GM19351 (cell line): Measurements from ENCODE around the gene METTL9.
"Not testable (repeated sequence)": the region's sequence is repeated elsewhere in the genome, so short reads cannot be mapped to it uniquely, and the experiment has no call there.

Source experiments
- ATAC-seq: cut with Tn5 transposase; IDR thresholded peaks from one replicate; pipeline ENCODE4 v1.9.1; 2021; ENCODE audit warnings: mild to moderate bottlenecking, moderate library complexity; ENCODE audit not compliant: unreplicated experiment

METTL9 gene

DNA sequence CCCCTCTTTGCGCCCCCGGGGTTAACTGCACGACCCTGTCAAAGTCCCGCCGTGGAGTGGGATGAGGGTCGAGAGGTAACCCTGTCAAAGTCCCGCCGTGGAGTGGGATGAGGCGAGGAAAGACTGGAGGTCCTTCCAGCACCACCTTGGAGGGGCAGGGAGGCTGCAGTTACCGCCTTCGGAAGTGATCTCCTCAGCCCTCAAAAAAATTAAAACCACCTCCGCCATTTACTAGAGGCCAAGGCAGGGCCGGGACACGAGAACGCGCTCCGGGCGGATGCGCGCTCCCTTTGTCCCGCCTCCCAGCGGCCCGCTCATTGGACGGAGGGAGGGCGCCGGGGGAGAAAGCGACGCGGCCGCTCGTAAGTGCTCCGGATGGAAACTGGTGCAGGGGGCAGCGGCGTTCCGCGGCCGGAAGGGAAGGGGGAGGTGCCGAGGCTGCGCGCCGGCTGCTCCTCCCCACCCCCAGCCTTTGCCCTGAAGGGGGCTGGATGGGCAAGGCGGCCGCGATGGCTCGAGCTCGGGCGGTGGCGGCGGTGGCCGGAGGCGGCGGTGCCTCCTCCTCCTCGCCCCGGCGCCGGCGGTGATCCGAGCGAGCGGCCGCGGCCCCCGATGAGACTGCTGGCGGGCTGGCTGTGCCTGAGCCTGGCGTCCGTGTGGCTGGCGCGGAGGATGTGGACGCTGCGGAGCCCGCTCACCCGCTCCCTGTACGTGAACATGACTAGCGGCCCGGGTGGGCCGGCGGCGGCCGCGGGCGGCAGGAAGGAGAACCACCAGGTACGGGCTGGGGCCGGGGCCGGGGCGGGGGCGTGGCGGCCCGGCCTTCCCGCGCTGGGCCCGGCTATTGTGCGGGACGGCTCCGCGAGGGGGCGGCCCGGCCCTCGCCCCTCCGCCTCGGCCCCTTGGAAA is at the start of gene METTL9:
TSS of gene METTL9 (plus strand) at position 456 of the 909 bp plus-strand sequence. CDS start at position 613, 157 bp downstream.
- peak; percentile 91 for ATAC-seq

DNA sequence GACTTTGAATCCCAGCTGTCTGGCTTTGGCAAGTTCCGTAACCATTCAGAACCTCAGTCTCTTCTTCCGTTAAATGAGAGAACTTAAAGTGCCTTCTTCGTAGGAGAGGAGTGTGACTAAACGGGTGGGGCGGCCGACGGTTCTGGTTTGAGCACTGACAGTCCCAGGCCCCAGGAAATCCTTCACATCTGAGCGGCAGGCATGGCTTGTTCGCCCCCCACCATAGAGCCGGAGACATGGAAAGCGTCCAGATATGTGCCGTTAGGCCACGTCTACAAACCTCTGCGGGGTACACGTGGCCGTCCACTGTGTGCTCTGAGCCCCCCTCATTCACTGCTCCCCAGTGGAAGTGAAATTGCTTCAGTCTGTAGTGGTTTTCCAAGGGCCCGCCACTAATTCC is 49.4 kb upstream of the METTL9 start:
- ATAC-seq, result not testable (repeated sequence)

DNA sequence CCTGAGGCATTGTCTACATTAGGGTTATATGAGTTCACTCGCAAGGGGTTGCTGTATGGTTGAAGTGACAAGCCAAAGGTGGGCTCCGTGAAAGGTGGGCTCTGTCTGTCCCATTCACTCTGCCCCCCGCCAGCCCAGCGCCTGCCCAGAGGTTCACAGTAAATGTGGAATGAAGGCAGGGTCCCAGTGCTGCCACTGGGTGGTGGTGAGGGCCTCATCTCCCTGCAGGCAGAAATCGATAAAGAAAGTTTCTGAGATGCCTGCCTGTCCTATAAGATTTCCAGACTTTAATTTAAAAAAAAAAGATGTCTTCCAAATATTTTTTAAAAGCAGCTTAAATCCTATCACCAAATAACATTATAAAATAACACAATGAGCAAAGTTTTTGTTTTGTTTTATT is 48.9 kb upstream of the METTL9 start:
- ATAC-seq, result not testable (repeated sequence)

- not testable (repeated sequence) for ATAC-seq
Observed at GRCh38 chr16:21551076-21551475, 48.3 kb upstream of the METTL9 start.

GRCh38 chr16:21551600-21551999 is 47.8 kb upstream of the METTL9 start:
- ATAC-seq, result not testable (repeated sequence)

DNA sequence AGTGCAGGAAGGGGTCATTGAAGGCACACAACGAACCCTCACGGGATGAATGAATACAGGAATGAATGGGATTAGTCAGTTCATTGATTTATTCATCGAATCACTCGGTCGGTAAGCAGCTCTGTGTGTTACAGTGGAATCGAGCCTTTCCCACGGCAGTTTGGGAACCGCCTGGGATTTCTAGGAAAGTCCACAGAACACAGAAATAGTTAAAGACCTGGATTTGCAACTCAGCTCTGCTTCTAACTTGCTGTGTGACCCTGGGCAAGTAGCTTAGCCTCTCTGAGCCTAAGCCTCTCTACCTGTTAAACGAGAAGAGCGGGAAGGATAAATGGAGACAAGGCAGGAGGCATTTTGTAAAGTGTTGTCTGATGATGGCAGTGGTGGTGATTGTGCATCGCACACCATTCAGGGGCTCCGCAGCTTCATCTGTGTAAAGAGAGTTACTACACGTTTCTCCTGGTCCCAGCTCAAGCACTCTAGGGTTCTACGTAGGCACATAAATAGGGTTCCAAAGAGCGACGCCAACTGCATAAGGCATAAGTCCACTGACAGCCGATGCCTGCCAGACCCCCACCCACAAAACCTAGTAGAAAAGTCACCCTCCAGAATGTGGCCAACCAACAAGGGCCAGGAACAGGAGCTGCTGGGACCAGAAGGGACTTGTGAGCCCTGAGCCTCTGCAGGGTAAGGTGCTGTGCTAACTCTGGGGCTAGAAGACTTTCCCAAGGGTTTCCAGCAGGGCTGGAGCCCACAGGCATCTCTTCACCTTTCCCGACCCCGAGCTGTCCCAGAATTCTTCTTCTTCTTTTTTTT is 45.7 kb upstream of the METTL9 start:
- ATAC-seq, result not testable (repeated sequence)

- ATAC-seq, result peak; percentile 98
Observed at GRCh38 chr16:21554795-21555585, 44.4 kb upstream of the METTL9 start.

GRCh38 chr16:21555621-21556020 is 43.8 kb upstream of the METTL9 start:
- ATAC-seq, result not testable (repeated sequence)

GRCh38 chr16:21556026-21556595 is 43.3 kb upstream of the METTL9 start:
- ATAC-seq, result not testable (repeated sequence)

GRCh38 chr16:21556651-21557241 is 42.6 kb upstream of the METTL9 start:
- ATAC-seq, result not testable (repeated sequence)

DNA sequence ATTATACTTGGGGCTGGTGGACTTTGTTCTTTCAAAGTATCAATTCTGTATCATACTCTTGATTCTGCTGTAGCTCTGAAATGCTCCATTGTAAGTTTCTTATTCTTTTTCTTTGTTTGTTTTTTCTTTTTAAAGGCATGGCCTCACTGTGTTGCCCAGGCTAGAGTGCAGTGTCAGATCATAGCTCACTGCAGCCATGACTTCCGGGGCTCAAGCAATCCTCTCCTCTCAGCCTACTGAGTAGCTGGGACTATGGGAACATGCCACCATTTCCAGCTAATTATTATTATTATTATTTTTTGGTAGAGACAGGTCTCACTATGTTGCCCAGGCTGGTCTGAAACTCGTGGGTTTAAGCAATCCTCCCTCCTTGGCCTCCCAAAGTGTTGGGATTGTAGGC is 38.9 kb upstream of the METTL9 start:
- no peak for ATAC-seq

- ATAC-seq, result no peak
Observed at GRCh38 chr16:21563676-21564075, 35.7 kb upstream of the METTL9 start.

DNA sequence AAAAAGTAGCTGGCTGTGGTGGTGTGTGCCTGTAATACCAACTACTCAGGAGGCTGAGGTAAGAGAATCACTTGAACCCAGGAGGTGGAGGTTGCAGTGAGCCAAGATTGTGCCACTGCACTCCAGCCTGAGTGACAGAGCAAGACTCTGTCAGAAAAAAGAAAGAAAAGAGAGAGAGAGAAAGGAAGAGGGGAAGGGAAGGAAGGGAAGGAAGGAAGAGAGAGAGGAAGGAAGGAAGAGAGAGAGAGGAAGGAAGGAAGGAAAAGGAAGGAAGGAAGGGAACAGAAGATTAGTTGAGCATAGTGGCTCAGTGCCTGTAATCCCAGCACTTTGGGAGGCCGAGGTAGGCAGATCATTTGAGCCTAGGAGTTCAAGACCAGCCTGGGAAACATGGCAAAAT is 35.0 kb upstream of the METTL9 start:
- ATAC-seq, result not testable (repeated sequence)

DNA sequence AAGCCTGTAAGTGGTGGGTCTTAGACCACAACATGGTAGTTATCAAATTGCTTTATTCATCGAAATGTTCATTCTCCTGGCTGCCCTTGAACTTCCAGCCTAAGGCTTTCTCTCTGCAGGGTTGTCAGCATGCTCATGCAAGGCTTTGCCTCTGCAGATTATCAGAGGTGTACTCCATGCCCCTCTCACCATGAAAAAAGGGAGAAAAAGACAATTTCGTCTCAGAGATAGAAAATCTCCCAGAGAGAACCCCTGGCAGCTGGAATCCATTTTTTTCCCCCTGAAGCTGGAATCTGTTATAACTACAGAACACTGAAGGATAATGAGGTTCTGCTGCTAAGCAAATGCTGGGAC is 33.9 kb upstream of the METTL9 start:
- no peak for ATAC-seq

- ATAC-seq, result no peak
Observed at GRCh38 chr16:21565861-21566669, 33.3 kb upstream of the METTL9 start.

DNA sequence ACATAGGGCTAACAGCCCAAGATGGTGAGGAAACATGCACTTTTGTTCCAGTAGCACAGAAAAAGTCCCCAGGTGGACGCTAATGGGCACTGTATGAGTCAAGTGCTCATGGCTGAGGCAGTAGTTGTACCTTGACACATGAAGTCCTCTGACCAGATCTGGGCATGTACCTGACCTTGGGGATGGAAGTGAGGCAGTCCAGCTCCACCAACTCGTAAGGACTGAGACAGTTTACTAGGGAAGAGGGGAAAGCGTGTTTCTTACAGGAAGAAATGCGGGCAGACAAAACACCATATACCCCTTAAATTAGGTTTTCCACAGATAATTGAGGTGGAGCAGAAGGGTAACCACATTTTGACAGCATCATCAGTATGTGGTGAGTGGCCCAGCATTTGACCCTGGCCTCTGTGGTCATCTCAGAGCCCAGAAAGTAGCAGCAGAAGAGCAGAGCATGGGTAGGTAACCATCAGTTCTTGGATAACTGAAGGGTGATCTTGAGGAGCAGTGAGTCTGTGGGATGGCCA is 32.4 kb upstream of the METTL9 start:
- no peak for ATAC-seq

DNA sequence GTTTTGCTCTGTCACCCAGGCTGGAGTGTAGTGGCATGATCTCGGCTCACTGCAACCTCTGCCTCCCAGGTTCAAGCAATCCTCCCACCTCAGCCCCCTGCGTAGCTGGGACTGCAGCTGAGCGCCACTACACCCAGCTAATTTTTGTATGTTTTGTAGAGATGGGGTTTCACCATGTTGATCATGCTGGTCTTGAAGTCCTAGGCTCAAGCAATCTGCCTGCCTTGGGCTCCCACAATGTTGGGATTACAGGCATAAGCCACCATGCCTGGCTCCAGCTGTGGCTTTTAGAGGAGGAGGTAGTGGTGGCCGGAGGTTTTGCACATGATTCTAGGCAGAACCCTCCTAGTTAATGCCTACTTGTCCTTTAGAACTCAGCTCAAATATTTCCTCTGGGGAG is 31.9 kb upstream of the METTL9 start:
- ATAC-seq, result not testable (repeated sequence)

DNA sequence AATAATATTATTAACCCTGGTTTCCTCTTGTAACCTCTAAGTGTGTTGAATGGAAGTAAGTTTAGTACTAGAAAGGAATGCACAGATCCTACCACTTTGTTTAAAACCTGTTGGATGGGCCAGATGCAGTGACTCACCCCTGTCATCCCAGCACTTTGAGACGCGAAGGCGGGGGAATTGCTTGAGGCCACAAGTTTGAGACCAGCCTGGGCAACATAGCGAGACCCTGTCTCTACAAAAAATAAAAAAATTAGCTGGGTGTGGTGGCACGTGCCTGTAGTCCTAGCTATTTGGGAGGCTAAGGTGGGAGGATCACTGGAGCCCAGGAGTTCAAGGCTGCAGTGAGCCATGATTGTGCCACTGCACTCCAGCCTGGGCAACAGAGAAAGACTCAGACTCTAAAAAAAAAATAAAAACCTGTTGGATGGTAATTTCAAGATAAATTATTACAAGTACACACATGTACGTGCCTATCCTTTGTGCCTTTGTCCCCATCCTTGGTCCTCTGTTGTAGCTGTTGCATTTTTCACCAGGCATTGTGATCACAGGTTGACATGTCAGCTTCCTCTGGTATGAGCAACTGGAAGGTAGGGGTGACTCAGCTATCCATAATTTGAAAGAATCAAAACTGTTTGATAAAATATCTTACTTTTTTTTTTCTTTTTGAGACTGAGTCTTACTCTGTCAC is 30.7 kb upstream of the METTL9 start:
- ATAC-seq, result no peak

DNA sequence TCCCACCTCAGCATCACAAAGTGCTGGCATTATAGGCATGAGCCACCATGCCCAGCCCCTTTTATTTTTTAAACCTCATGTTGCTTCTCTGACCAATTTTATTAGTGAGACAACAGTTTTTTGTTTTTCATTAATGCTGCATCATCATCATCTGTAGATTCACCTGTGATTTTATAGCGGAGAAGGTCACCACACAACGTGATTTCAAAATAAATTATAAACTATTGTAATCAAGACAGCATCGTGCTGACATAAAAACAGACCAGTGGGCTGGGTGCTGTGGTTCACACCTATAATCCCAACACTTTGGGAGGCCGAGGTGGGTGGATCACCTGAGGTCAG is 28.7 kb upstream of the METTL9 start:
- ATAC-seq, result no peak
